Neural cell (in vitro differentiated cells): ENCODE results near the gene ANKFN1. TPM values are rescaled to one million over a fixed set of nuclear protein-coding genes. Genes with fewer than 3 reads are reported as not detected.

Experiments
- H2AFZ ChIP-seq: fragments of 200-600, 300-800 bp; sonication (generic), shearing (Covaris generic); 2 replicates; pipeline ENCODE4 v1.6.0; 2014; ENCODE audit warnings: low read depth, mild to moderate bottlenecking, antibody characterized with exemption, low read length, moderate library complexity
- H3F3A ChIP-seq: fragments of 200-600 bp; shearing (Covaris generic); 2 replicates; pipeline ENCODE4 v1.6.1; 2016; ENCODE audit warnings: mild to moderate bottlenecking, moderate library complexity, mixed read lengths, antibody characterized with exemption, low read length; ENCODE audit not compliant: insufficient read depth, poor library complexity, severe bottlenecking
- H3K27ac ChIP-seq: fragments of 200-600, 300-800 bp; sonication (generic), shearing (Covaris generic); 2 replicates; pipeline ENCODE4 v1.5.1; 2014; ENCODE audit warnings: mild to moderate bottlenecking, low read length, moderate library complexity
- H3K27me3 ChIP-seq: fragments of 300-800, 200-600 bp; sonication (generic), shearing (Covaris generic); 2 replicates; pipeline ENCODE4 v1.6.0; 2014; ENCODE audit warnings: mild to moderate bottlenecking, low read depth, low read length, moderate library complexity; ENCODE audit not compliant: insufficient read depth
- H3K36me3 ChIP-seq: fragments of 300-800, 200-600 bp; sonication (generic), shearing (Covaris generic); 2 replicates; pipeline ENCODE4 v1.5.1; 2014; ENCODE audit warnings: mild to moderate bottlenecking, antibody characterized with exemption, low read length, moderate library complexity; ENCODE audit not compliant: insufficient read depth
- H3K4me2 ChIP-seq: fragments of 300-800, 200-600 bp; sonication (generic), shearing (Covaris generic); 2 replicates; pipeline ENCODE4 v1.6.0; 2014; ENCODE audit warnings: mild to moderate bottlenecking, low read length
- H3K4me3 ChIP-seq: fragments of 300-800, 200-600 bp; sonication (generic), shearing (Covaris generic); 2 replicates; pipeline ENCODE4 v1.5.1; 2014; ENCODE audit warnings: mild to moderate bottlenecking, low read length, moderate library complexity
- H3K79me2 ChIP-seq: fragments of 200-600 bp; shearing (Covaris generic); replicated peaks from 2 replicates; pipeline ENCODE4 v1.6.0; 2014; ENCODE audit warnings: mild to moderate bottlenecking, low read length, moderate library complexity; ENCODE audit not compliant: insufficient read depth
- H3K9ac ChIP-seq: fragments of 300-800, 200-600 bp; sonication (generic), shearing (Covaris generic); 2 replicates; pipeline ENCODE4 v1.6.1; 2016; ENCODE audit warnings: mild to moderate bottlenecking, low read length, mixed read lengths
- H3K9me2 ChIP-seq: fragments of 200-600 bp; shearing (Covaris generic); 2 replicates; pipeline ENCODE4 v1.6.1; 2016; ENCODE audit warnings: mild to moderate bottlenecking, low read length, mixed read lengths; ENCODE audit not compliant: insufficient read depth
- H3K9me3 ChIP-seq: fragments of 200-600, 300-800 bp; sonication (generic), shearing (Covaris generic); 2 replicates; pipeline ENCODE4 v1.6.1; 2016; ENCODE audit warnings: mild to moderate bottlenecking, mixed run types, low read length, moderate library complexity, mixed read lengths
- H4K20me1 ChIP-seq: fragments of 200-600 bp; shearing (Covaris generic); 2 replicates; pipeline ENCODE4 v1.6.1; 2016; ENCODE audit warnings: mild to moderate bottlenecking, mixed run types; ENCODE audit not compliant: insufficient read depth
- CTCF ChIP-seq: fragments of 450-650 bp; IDR thresholded peaks from 2 replicates; pipeline ENCODE4 v1.5.1; 2014; ENCODE audit warnings: antibody characterized with exemption, mild to moderate bottlenecking, moderate library complexity; ENCODE audit not compliant: poor library complexity, severe bottlenecking
- EP300 ChIP-seq: fragments of 450-650 bp; conservative IDR thresholded peaks from 2 replicates; pipeline ENCODE4 v1.6.1; 2014; ENCODE audit warnings: antibody characterized with exemption, mild to moderate bottlenecking, moderate library complexity; ENCODE audit not compliant: poor library complexity, severe bottlenecking
- EZH2 ChIP-seq: fragments of 200-600, 300-800 bp; shearing (Covaris generic), sonication (generic); IDR thresholded peaks from 2 replicates; pipeline ENCODE4 v1.6.1; 2014; ENCODE audit warnings: antibody characterized with exemption, low read length, borderline replicate concordance, mild to moderate bottlenecking; ENCODE audit not compliant: insufficient read depth, poor library complexity, severe bottlenecking
- MXI1 ChIP-seq: fragments of 450-650 bp; conservative IDR thresholded peaks from 2 replicates; pipeline ENCODE4 v1.6.1; 2014; ENCODE audit warnings: antibody characterized with exemption, mild to moderate bottlenecking; ENCODE audit not compliant: poor library complexity, severe bottlenecking
- POLR2AphosphoS5 ChIP-seq: IDR thresholded peaks from 2 replicates; pipeline ENCODE4 v1.6.1; 2012
- RAD21 ChIP-seq: fragments of 450-650 bp; conservative IDR thresholded peaks from 2 replicates; pipeline ENCODE4 v1.6.1; 2014; ENCODE audit warnings: antibody characterized with exemption, mild to moderate bottlenecking, moderate library complexity
- SMC3 ChIP-seq: fragments of 450-650 bp; conservative IDR thresholded peaks from 2 replicates; pipeline ENCODE4 v1.6.1; 2014; ENCODE audit warnings: antibody characterized with exemption, mild to moderate bottlenecking, moderate library complexity; ENCODE audit not compliant: poor library complexity
- TAF1 ChIP-seq: IDR thresholded peaks from 2 replicates; pipeline ENCODE4 v1.6.1; 2012; ENCODE audit warnings: low read depth
- polyA plus RNA-seq: library from polyadenylated mRNA; depleted of rRNA; stranded (reverse); fragments of >200 nt; gene quantifications from 2 replicates; pipeline ENCODE4 v1.2.3, GENCODE V29; 2014
- TF ChIP-seq, protein P1 (sequence below): IDR thresholded peaks from 2 replicates; pipeline ENCODE4 v1.6.1; 2012; ENCODE audit warnings: borderline replicate concordance

Gene ANKFN1
- polyA plus RNA-seq, 1 donor from 2014 or later: 0.14 TPM

DNA sequence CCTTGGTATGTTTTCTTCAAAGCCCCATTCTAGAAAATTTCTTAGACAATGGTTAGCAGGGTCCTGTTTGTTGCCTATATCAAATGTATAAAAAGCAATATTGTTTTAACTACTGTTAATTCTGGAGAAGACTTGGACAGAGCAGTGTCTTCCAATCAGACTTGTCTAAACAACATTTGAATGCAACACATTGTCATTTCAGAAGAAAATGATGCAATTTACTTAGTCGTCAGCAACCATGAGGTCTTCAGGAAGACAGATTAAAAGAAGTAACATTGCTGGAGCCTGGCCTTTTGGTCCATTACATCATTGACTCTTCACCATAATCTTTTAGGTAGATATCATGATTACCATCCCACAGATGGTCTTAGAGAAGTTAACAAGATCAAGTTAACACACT is 94.5 kb downstream of the ANKFN1 start:
- no peak overlapping the region for H3K4me3 ChIP-seq
- no peak overlapping the region for H3K9ac ChIP-seq
- no peaks in the 10 kb centered on the region for H3F3A ChIP-seq
- H4K20me1 ChIP-seq: no peaks in the 10 kb centered on the region
- H3K9me2 ChIP-seq: no peaks in the 10 kb centered on the region
- H3K79me2 ChIP-seq: no peaks in the 10 kb centered on the region
- TF ChIP-seq EZH2: no peak
- no peak for TF ChIP-seq POLR2AphosphoS5
- TF ChIP-seq CTCF: no peak
- no peak for TF ChIP-seq EP300
- no peak for TF ChIP-seq TAF1
- no peak for TF ChIP-seq MXI1
- TF ChIP-seq, protein P1, sequence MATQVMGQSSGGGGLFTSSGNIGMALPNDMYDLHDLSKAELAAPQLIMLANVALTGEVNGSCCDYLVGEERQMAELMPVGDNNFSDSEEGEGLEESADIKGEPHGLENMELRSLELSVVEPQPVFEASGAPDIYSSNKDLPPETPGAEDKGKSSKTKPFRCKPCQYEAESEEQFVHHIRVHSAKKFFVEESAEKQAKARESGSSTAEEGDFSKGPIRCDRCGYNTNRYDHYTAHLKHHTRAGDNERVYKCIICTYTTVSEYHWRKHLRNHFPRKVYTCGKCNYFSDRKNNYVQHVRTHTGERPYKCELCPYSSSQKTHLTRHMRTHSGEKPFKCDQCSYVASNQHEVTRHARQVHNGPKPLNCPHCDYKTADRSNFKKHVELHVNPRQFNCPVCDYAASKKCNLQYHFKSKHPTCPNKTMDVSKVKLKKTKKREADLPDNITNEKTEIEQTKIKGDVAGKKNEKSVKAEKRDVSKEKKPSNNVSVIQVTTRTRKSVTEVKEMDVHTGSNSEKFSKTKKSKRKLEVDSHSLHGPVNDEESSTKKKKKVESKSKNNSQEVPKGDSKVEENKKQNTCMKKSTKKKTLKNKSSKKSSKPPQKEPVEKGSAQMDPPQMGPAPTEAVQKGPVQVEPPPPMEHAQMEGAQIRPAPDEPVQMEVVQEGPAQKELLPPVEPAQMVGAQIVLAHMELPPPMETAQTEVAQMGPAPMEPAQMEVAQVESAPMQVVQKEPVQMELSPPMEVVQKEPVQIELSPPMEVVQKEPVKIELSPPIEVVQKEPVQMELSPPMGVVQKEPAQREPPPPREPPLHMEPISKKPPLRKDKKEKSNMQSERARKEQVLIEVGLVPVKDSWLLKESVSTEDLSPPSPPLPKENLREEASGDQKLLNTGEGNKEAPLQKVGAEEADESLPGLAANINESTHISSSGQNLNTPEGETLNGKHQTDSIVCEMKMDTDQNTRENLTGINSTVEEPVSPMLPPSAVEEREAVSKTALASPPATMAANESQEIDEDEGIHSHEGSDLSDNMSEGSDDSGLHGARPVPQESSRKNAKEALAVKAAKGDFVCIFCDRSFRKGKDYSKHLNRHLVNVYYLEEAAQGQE: no peak
- no peak for TF ChIP-seq RAD21
- TF ChIP-seq SMC3: no peak
- H3K27ac ChIP-seq: no peak overlapping the region
- no peak overlapping the region for H3K4me2 ChIP-seq
- H3K9me3 ChIP-seq: no peaks in the 10 kb centered on the region
- H3K27me3 ChIP-seq: no peaks in the 10 kb centered on the region
- H3K36me3 ChIP-seq: no peaks in the 10 kb centered on the region
- H2AFZ ChIP-seq: no peak overlapping the region

- Histone ChIP-seq H3K9me2 (no peaks in the 10 kb centered on the region), H3K4me3 (no peak overlapping the region), H3K9me3 (no peaks in the 10 kb centered on the region), H3K79me2 (no peaks in the 10 kb centered on the region), H3K27me3 (no peaks in the 10 kb centered on the region), H3K36me3 (no peaks in the 10 kb centered on the region), H2AFZ (no peak overlapping the region), H4K20me1 (no peaks in the 10 kb centered on the region), H3K27ac (no peak overlapping the region), H3K9ac (no peak overlapping the region), H3F3A (no peaks in the 10 kb centered on the region), H3K4me2 (no peak overlapping the region)
- TF ChIP-seq SMC3 (no peak), CTCF (no peak), TAF1 (no peak), MXI1 (no peak)
- TF ChIP-seq, protein P1: no peak
Observed at GRCh38 chr17:56257075-56257474, 103.8 kb downstream of the ANKFN1 start.
